ENCODE data around the gene PTPRD. TPM values are rescaled to one million over a fixed set of nuclear protein-coding genes. Genes with fewer than 3 reads are reported as not detected.

Gene PTPRD
- polyA plus RNA-seq, 1 experiment: 0.39 TPM

- Histone ChIP-seq H3K27me3 (ENCODE audit: control insufficient read depth, insufficient read depth, low read length) (no peaks in the 10 kb centered on the region), H3K36me3 (ENCODE audit: control insufficient read depth, insufficient read depth, low read length) (no peaks in the 10 kb centered on the region), H3K4me3 (ENCODE audit: low read depth, low read length) (no peak overlapping the region)
- TF ChIP-seq CTCF (IDR thresholded peaks at IDR 0.05; ENCODE audit: insufficient read depth, low read depth, low read length): no peak
- DNase-seq (ENCODE audit: low read depth): no peak
- CTCF ChIA-PET: no interaction called here
- POLR2A ChIA-PET: interaction anchor here (0.7 kb wide), 1 partner anchor 157 kb away, joined by 6 read pairs; no protein-coding TSS in a partner anchor
Observed at GRCh38 chr9:8473244-8474020, 2139.4 kb downstream of the PTPRD start.

- H3K36me3 ChIP-seq (ENCODE audit: control insufficient read depth, insufficient read depth, low read length): no peaks in the 10 kb centered on the region
- DNase-seq (ENCODE audit: low read depth): no peak
- ChIA-PET CTCF (no interaction called here), POLR2A (no interaction called here)
- no peak overlapping the region for H3K4me3 ChIP-seq (ENCODE audit: low read depth, low read length)
- H3K27me3 ChIP-seq (ENCODE audit: control insufficient read depth, insufficient read depth, low read length): no peaks in the 10 kb centered on the region
- no peak for TF ChIP-seq CTCF (IDR thresholded peaks at IDR 0.05; ENCODE audit: insufficient read depth, low read depth, low read length)
Observed at GRCh38 chr9:8468045-8468637, 2144.7 kb downstream of the PTPRD start.

GRCh38 chr9:8457816-8458215 lies 2155.0 kb downstream of the PTPRD start:
- CTCF ChIA-PET: no interaction called here
- no peak for DNase-seq (ENCODE audit: low read depth)
- Histone ChIP-seq H3K27me3 (ENCODE audit: control insufficient read depth, insufficient read depth, low read length) (no peaks in the 10 kb centered on the region), H3K4me3 (ENCODE audit: low read depth, low read length) (no peak overlapping the region), H3K36me3 (ENCODE audit: control insufficient read depth, insufficient read depth, low read length) (no peaks in the 10 kb centered on the region)
- POLR2A ChIA-PET: no interaction called here
- TF ChIP-seq CTCF (IDR thresholded peaks at IDR 0.05; ENCODE audit: insufficient read depth, low read depth, low read length): no peak

- no peaks in the 10 kb centered on the region for H3K36me3 ChIP-seq (ENCODE audit: control insufficient read depth, insufficient read depth, low read length)
- CTCF ChIA-PET: no interaction called here
- TF ChIP-seq CTCF (IDR thresholded peaks at IDR 0.05; ENCODE audit: insufficient read depth, low read depth, low read length): no peak
- POLR2A ChIA-PET: no interaction called here
- no peak overlapping the region for H3K4me3 ChIP-seq (ENCODE audit: low read depth, low read length)
- DNase-seq (ENCODE audit: low read depth): no peak
- no peaks in the 10 kb centered on the region for H3K27me3 ChIP-seq (ENCODE audit: control insufficient read depth, insufficient read depth, low read length)
Observed at GRCh38 chr9:8457055-8457454, 2155.7 kb downstream of the PTPRD start.

- no peak for TF ChIP-seq CTCF (IDR thresholded peaks at IDR 0.05; ENCODE audit: insufficient read depth, low read depth, low read length)
- Histone ChIP-seq H3K27me3 (ENCODE audit: control insufficient read depth, insufficient read depth, low read length) (no peaks in the 10 kb centered on the region), H3K4me3 (ENCODE audit: low read depth, low read length) (no peak overlapping the region), H3K36me3 (ENCODE audit: control insufficient read depth, insufficient read depth, low read length) (no peaks in the 10 kb centered on the region)
- ChIA-PET POLR2A (no interaction called here), CTCF (interaction anchor here (1.2 kb wide), 1 partner anchor 12 kb away, joined by 3 read pairs; no protein-coding TSS in a partner anchor)
- DNase-seq (ENCODE audit: low read depth): no peak
Observed at GRCh38 chr9:8456344-8456743, 2156.5 kb downstream of the PTPRD start.
